ENCODE data around the gene SELENOO.

Gene SELENOO

GRCh38 chr22:50200461-50201190 is at the start of gene SELENOO:
Gene SELENOO, plus strand, starts transcription at chr22:50201011. Its CDS starts 26 bp downstream, at chr22:50201037.
- intact Hi-C loops (cut with DNase I; ENCODE audit: low total_unique reads) = no loop called here
- Histone ChIP-seq H3K4me3 (peak within 1 kb of the TSS; percentile 80 to 88), H3K27me3 (no peaks in the 10 kb centered on the region), H3K4me1 (peaks cover 0 to 22% (median 19%) of the 10 kb centered on the region in 4 donors), H3K9me3 (no peaks in the 10 kb centered on the region), H3K27ac (peak within 1 kb of the TSS; percentile 76 to 89), H3K36me3 (peaks cover 0 to 38% (median 18%) of the 10 kb centered on the region in 3 donors)
- peak; percentile 88 to 95 for DNase-seq
- no peak for TF ChIP-seq CTCF (IDR thresholded peaks at IDR 0.05)

- no peaks in the 10 kb centered on the region for H3K9me3 ChIP-seq
- H3K27me3 ChIP-seq = peaks cover 0 to 24% of the 10 kb centered on the region in 2 donors
- peaks cover 0 to 1% (median 0%) of the 10 kb centered on the region in 4 donors for H3K4me1 ChIP-seq
- no peaks in the 10 kb centered on the region for H3K36me3 ChIP-seq
- no peak for DNase-seq
- intact Hi-C loops (cut with DNase I; ENCODE audit: low total_unique reads) = no loop called here
- H3K4me3 ChIP-seq = no peak overlapping the region
- TF ChIP-seq CTCF (IDR thresholded peaks at IDR 0.05) = no peak
- no peak overlapping the region for H3K27ac ChIP-seq
Measured at GRCh38 chr22:50151571-50152537, 49.0 kb upstream of the SELENOO start.

- peaks cover 0 to 29% of the 10 kb centered on the region in 2 donors for H3K27me3 ChIP-seq
- intact Hi-C loops (cut with DNase I; ENCODE audit: low total_unique reads) = no loop called here
- H3K9me3 ChIP-seq = no peaks in the 10 kb centered on the region
- no peak overlapping the region for H3K4me3 ChIP-seq
- no peaks in the 10 kb centered on the region for H3K4me1 ChIP-seq
- no peak overlapping the region for H3K27ac ChIP-seq
- no peak for DNase-seq
- no peak for TF ChIP-seq CTCF (IDR thresholded peaks at IDR 0.05)
- no peaks in the 10 kb centered on the region for H3K36me3 ChIP-seq
Measured at GRCh38 chr22:50153056-50153755, 47.6 kb upstream of the SELENOO start.

- Histone ChIP-seq H3K27me3 (peaks cover 0 to 35% of the 10 kb centered on the region in 2 donors), H3K27ac (no peak overlapping the region), H3K36me3 (no peaks in the 10 kb centered on the region), H3K4me3 (no peak overlapping the region), H3K4me1 (no peaks in the 10 kb centered on the region), H3K9me3 (no peaks in the 10 kb centered on the region)
- DNase-seq = no peak
- no peak for TF ChIP-seq CTCF (IDR thresholded peaks at IDR 0.05)
- intact Hi-C loops (cut with DNase I; ENCODE audit: low total_unique reads) = no loop called here
Measured at GRCh38 chr22:50153756-50154140, 47.1 kb upstream of the SELENOO start.

- Histone ChIP-seq H3K36me3 (no peaks in the 10 kb centered on the region), H3K4me3 (no peak overlapping the region), H3K27me3 (peaks cover 0 to 43% of the 10 kb centered on the region in 2 donors), H3K9me3 (no peaks in the 10 kb centered on the region), H3K4me1 (no peaks in the 10 kb centered on the region), H3K27ac (no peak overlapping the region)
- intact Hi-C loops (cut with DNase I; ENCODE audit: low total_unique reads) = no loop called here
- DNase-seq = no peak
- no peak for TF ChIP-seq CTCF (IDR thresholded peaks at IDR 0.05)
Measured at GRCh38 chr22:50157709-50158375, 43.0 kb upstream of the SELENOO start.
